PFSK-1 (cell line): ENCODE data around the gene EFNB1.

Experiments used
- FOXP2 ChIP-seq: optimal IDR thresholded peaks from 2 replicates; pipeline ENCODE3; 2011; ENCODE audit warnings: borderline replicate concordance, control low read depth, inconsistent platforms; ENCODE audit not compliant: insufficient read depth; ENCODE audit errors: extremely low read length, extremely low read depth
- POLR2AphosphoS5 ChIP-seq: IDR thresholded peaks from 2 replicates; pipeline ENCODE4 v1.6.1; 2012; ENCODE audit warnings: low read depth, mild to moderate bottlenecking, control low read depth, low read length, moderate library complexity
- SIN3A ChIP-seq: IDR thresholded peaks from 2 replicates; pipeline ENCODE4 v1.6.1; 2012; ENCODE audit warnings: mild to moderate bottlenecking, low read length, moderate library complexity, borderline replicate concordance; ENCODE audit not compliant: insufficient read depth
- TAF1 ChIP-seq: IDR thresholded peaks from 2 replicates; pipeline ENCODE4 v1.6.1; 2012; ENCODE audit warnings: low read length, control low read depth, borderline replicate concordance; ENCODE audit not compliant: insufficient read depth
- TF ChIP-seq, protein P1 (sequence below), 2 experiments: IDR thresholded peaks; 2 replicates each; pipeline versions ENCODE4 v1.6.1 to v1.8.0; 2011 to 2012; ENCODE audit warnings: low read depth in 2 of 2, low read length in 2 of 2, control low read depth in 1 of 2, inconsistent platforms in 1 of 2, mild to moderate bottlenecking in 1 of 2, moderate library complexity in 1 of 2; ENCODE audit not compliant: insufficient read depth in 1 of 2

EFNB1 gene

DNA sequence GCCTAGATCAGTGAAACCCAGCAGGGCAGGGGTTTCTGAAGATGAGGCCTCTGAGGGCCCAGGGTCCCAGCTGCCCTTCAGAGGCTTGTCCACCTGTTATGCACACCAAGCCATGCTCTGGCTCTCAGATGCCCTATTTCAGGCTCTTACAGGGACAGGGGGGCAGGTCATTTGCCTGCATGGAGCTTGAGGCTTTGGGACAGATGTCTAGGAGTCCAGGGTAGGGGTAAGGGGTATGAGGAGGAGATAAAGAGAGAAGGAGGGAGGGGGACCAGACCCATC is 4.7 kb upstream of the EFNB1 start:
- TF ChIP-seq, protein P1, sequence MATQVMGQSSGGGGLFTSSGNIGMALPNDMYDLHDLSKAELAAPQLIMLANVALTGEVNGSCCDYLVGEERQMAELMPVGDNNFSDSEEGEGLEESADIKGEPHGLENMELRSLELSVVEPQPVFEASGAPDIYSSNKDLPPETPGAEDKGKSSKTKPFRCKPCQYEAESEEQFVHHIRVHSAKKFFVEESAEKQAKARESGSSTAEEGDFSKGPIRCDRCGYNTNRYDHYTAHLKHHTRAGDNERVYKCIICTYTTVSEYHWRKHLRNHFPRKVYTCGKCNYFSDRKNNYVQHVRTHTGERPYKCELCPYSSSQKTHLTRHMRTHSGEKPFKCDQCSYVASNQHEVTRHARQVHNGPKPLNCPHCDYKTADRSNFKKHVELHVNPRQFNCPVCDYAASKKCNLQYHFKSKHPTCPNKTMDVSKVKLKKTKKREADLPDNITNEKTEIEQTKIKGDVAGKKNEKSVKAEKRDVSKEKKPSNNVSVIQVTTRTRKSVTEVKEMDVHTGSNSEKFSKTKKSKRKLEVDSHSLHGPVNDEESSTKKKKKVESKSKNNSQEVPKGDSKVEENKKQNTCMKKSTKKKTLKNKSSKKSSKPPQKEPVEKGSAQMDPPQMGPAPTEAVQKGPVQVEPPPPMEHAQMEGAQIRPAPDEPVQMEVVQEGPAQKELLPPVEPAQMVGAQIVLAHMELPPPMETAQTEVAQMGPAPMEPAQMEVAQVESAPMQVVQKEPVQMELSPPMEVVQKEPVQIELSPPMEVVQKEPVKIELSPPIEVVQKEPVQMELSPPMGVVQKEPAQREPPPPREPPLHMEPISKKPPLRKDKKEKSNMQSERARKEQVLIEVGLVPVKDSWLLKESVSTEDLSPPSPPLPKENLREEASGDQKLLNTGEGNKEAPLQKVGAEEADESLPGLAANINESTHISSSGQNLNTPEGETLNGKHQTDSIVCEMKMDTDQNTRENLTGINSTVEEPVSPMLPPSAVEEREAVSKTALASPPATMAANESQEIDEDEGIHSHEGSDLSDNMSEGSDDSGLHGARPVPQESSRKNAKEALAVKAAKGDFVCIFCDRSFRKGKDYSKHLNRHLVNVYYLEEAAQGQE (IDR thresholded peaks at IDR 0.05; ENCODE audit: insufficient read depth in 1 of 2, low read depth in 2 of 2, low read length in 2 of 2): no peak
- no peak for TF ChIP-seq POLR2AphosphoS5
- no peak for TF ChIP-seq FOXP2
- TF ChIP-seq TAF1: no peak
- TF ChIP-seq SIN3A: no peak

DNA sequence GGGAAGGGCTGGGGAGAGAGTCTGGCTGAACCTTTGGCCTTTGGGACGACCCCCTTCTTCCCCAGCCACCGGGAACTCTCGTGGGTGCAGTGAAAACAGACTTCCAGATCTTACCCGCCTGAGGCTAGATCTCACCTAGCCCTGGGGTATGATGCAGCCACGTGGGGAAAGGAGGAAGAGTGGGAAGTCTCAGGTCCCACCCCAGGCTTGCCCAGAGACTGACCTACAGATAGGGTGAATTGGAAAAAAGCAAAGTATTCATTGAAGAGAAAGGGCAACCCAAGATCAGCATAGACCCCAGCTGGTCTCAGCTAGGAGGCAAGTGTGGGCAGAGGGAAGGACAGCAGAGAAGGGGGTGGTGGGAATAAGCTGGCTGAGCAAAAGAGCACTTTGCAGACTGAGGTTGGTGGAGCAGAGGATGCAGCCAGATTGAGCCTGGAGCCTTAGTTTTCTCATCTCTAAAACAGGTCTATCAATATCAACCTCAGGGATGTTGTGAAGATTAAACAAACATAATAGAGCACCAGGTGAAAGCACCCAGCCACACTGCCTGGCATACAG is 4.2 kb upstream of the EFNB1 start:
- TF ChIP-seq POLR2AphosphoS5: no peak
- TF ChIP-seq, protein P1 (IDR thresholded peaks at IDR 0.05; ENCODE audit: insufficient read depth in 1 of 2, low read depth in 2 of 2, low read length in 2 of 2): no peak
- TF ChIP-seq TAF1: no peak
- no peak for TF ChIP-seq SIN3A
- no peak for TF ChIP-seq FOXP2

DNA sequence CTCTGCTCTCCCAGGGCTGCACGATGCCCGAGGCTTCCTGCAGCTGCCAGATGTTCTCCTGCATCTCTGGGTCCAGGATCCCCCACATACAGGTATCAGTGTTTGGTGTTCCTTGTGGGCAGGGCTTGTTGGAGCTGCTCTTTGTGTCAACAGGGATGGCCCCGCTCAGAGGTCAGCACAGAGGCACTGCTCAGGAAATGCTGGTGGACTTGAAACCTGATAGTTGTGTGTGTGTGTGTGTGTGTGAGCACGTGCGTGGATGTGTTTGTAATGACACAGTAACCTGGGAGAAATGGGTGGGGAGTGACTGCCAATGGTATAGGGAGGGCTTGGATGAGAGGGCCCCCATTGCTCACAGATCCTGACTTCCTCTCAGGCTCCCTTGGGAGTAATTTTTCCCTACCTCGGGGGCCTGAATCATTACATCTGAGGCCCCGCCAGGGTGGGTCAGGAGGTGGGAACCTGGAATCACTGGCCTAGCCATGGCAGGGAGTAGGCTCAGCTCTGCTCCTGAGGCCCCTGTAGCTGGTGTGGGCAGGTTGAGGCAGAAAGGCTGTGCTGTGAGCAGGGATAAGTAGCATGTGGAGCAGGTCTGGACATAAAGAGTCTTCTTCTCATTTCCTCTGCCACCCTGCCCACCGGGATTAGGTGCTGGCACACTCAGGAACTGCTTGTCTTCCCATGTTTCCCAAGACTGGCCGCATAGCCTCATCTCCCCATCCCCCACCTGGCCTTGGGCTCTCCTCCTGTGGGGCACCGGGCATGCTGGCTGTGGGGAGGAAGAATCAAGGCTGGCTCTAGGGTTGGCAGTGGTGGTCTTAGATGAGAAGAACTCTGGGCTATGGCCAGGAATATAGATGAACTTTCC is 2.5 kb upstream of the EFNB1 start:
- TF ChIP-seq, protein P1 (IDR thresholded peaks at IDR 0.05; ENCODE audit: insufficient read depth in 1 of 2, low read depth in 2 of 2, low read length in 2 of 2): no peak
- TF ChIP-seq POLR2AphosphoS5 (no peak), TAF1 (no peak), FOXP2 (no peak), SIN3A (no peak)

DNA sequence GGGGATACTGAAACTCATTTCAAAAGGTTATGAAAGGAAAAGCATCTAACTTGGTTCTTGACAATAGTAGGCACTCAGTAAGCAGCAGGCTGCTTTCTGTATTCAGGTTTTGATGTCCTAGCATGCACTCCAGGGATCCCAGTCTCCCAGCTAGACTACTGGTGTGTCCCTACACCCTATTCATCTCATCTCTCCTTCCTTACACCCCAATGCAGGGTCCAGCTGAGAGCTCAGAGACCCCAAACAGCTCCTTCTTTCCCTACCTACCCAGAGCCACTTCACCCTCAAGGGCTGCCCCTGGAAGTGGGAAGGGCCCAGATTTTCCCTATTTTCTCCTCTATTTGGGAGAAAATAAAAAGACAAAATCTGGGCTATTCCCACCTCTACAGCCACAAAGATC is 1.6 kb upstream of the EFNB1 start:
- no peak for TF ChIP-seq SIN3A
- TF ChIP-seq, protein P1 (IDR thresholded peaks at IDR 0.05; ENCODE audit: insufficient read depth in 1 of 2, low read depth in 2 of 2, low read length in 2 of 2): no peak
